Middle frontal gyrus (tissue), 1 donor: Measurements from ENCODE around the gene VMP1.
A peak's percentile ranks its signal among the peaks of the same experiment; 100 is the strongest.
"Not testable (repeated sequence)": the region's sequence is repeated elsewhere in the genome, so short reads cannot be mapped to it uniquely, and the experiment has no call there.

Experiments
- DNase-seq: peaks from one replicate; pipeline ENCODE4 v3.0.0-alpha.2; 2015; ENCODE audit warnings: low spot score; ENCODE audit errors: extremely low spot score

VMP1 gene

DNA sequence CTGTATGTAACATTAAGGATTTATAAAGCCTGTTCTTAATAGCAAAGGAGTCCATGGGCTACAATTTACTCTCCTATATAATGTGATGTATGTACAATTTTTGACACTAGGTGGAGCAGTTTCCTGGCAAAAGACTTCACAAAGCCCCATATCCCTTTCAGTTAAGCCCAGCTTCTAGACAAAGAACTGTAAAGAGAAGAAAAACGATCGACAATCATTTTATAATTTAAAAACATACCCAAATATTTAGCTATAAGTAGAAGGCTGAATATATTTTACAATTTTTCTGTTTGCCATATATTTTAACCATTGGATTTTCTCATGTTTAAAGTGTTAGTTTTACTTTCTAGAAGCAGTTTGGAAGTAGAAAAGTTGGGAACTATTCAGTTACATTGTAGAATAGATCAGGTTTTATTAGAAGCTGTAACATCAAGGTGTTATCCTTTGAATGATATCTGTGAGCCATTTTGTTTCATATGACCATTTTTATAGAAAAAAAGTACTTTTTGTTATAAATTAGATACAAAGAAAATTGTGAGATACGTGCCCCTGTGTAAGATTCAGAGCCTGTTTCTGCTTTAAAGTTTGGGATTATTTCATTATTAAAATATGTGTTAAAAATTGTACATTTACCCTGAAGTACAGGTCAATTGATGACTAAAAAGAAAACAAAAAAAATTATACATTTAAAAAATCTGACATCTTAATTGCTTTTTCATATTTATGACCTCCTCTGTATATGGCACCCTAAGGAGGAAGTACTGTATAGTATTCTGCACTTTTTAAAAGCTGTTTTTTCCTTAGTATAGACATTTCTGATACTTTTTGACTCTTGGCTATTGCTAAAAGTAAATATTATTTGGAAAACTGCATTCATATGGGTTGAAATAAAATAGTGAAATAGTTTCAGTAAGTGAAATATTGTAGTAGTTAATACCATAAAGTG, 46.3 kb downstream of the VMP1 start:
- peak; percentile 81 for DNase-seq

- no peak for DNase-seq
These were observed 47.1 kb downstream of the VMP1 start for GRCh38 chr17:59754552-59754951.

DNA sequence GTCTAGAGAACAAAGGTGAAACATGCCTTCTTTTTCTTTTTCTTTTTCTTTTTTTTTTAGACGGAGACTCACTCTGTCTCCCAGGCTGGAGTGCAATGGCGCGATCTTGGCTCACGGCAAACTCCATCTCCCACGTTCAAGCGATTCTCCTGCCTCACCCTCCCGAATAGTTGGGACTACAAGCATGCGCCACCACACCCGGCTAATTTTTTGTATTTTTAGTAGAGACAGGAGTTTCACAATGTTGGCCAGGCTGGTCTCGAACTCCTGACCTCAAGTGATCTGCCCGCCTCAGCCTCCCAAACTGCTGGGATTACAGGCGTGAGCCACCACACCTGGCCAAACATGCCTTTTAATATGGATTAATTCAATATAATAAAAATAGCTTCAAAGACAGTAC, 47.6 kb downstream of the VMP1 start:
- DNase-seq, result not testable (repeated sequence)

GRCh38 chr17:59756236-59756818, 48.9 kb downstream of the VMP1 start:
- no peak for DNase-seq

GRCh38 chr17:59757043-59757442, 49.6 kb downstream of the VMP1 start:
- DNase-seq, result no peak

GRCh38 chr17:59757470-59757869, 50.0 kb downstream of the VMP1 start:
- no peak for DNase-seq

DNA sequence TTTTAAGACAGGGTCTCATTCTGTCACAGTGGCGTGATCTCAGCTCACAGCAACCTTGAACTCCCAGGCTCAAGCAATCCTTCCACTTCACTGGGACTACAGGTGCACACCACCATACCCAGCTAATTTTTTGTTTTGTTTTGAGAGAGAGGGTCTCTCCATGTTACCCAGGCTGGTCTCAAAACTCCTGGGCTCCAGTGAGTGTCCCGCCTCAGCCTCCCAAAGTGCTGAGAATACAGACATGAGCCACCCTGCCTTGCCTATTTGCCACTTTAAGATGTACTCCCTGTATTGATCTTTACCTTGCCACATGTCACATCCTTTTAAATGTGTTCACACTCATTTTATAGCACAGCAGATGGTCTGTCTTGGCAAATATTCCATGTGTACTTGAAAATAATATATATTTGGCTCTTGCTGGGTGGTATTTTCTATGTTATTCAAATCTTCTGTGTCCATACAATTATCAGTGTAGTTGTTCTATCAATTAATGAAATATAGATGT, 50.5 kb downstream of the VMP1 start:
- DNase-seq, result no peak

DNA sequence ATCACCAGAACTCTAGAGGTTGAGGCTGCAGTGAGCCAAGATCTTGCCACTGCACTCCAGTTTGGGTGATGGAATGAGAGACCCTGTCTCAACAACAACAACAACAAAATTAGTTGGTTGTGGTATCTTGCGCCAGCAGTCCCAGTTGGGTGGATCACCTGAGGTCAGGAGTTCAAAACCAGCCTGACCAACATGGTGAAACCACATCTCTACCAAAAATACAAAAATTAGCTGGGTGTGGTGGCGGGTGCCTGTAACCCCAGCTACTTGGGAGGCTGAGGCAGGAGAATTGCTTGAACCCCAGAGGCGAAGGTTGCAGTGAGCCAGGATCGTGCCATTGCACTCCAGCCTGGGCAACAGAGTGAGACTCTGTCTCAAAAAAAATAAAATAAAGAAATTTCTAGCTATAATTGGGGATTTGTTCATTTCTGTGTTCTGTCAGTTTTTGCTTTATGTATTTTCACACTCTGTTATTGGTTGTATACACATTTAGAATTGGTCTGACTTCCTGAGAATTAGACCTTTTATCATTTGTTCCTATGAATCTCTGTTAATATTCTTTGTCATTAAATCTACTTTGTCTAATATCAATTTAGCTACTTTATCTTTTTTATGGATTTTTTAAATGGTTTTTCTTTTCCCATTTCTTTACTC, 51.7 kb downstream of the VMP1 start:
- not testable (repeated sequence) for DNase-seq

- DNase-seq, result no peak
These were observed 52.7 kb downstream of the VMP1 start for GRCh38 chr17:59760160-59760559.

- DNase-seq, result no peak
These were observed 54.1 kb downstream of the VMP1 start for GRCh38 chr17:59761385-59762048.

- no peak for DNase-seq
These were observed 54.8 kb downstream of the VMP1 start for GRCh38 chr17:59762049-59762823.

GRCh38 chr17:59762824-59763374, 55.4 kb downstream of the VMP1 start:
- DNase-seq, result no peak

- no peak for DNase-seq
These were observed 56.4 kb downstream of the VMP1 start for GRCh38 chr17:59763861-59764260.

GRCh38 chr17:59764292-59764741, 56.9 kb downstream of the VMP1 start:
- DNase-seq, result no peak

- DNase-seq, result no peak
These were observed 57.6 kb downstream of the VMP1 start for GRCh38 chr17:59765038-59765437.

DNA sequence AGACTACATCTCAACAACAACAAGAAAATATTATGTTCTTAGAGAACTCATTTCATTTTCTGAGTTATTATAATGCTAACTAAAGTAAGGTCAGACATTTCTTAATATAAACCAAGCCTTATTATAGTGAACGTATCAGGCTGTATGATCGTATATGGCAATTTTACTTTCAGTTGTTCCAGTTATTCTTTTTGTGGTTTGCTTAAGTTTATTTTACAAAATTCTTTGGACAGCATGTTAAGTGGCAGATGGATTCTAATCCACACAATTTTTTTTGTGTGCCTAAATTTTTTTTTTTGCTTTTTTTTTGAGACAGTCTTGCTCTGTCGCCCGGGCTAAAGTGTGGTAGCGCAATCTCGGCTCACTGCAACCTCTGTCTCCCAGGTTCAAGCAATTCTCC, 59.0 kb downstream of the VMP1 start:
- no peak for DNase-seq

- no peak for DNase-seq
These were observed 59.7 kb downstream of the VMP1 start for GRCh38 chr17:59767176-59767575.

GRCh38 chr17:59769887-59770286, 62.4 kb downstream of the VMP1 start:
- no peak for DNase-seq

- DNase-seq, result no peak
These were observed 63.6 kb downstream of the VMP1 start for GRCh38 chr17:59771093-59771492.

DNA sequence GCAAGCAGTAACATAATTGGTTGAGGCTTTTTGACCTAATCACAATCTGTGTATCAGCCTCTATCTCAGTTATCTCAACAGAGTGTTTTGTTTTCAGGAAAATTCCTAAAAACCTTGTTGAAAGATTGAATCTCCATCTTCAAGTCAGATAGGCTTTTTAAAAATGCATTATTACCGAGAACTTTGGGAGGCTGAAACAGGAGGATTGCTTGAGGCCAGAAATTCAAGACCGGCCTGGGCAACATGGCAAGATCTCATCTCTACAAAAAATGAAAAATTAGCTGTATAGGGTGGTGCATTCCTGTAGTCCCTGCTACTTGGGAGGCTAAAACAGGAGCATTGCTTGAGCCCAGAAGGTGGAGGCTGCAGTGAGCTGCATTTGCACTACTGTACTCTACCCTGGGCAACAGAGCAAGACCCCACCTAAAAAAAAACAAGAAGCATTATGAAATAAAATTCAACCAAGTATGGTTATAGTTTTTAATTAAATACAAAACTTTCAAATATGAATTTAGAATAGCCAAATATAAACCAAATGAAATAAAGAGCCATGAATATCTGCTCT, 68.4 kb downstream of the VMP1 start:
- DNase-seq, result no peak
